ENCODE results near the gene MROH7. TPM values are rescaled to one million over a fixed set of nuclear protein-coding genes. Genes with fewer than 3 reads are reported as not detected.

The MROH7 gene
- total RNA-seq, 1 experiment from 2014 or later, result not detected

- no TSS peak for BruUV-seq (replicated peaks)
- H3K4me3 ChIP-seq, result no peak overlapping the region
- H3K4me1 ChIP-seq (replicated peaks; ENCODE audit: insufficient read depth), result no peaks in the 10 kb centered on the region
- peaks cover 59% of the 10 kb centered on the region for H3K27me3 ChIP-seq (ENCODE audit: insufficient read depth, low read depth)
- H3K4me2 ChIP-seq, result no peak overlapping the region
- no peaks in the 10 kb centered on the region for H4K20me1 ChIP-seq (ENCODE audit: insufficient read depth)
- intact Hi-C loops (cut with micrococcal nuclease; ENCODE audit: unreplicated experiment), result no loop called here
- H3K27ac ChIP-seq, result no peak overlapping the region
- H3K79me2 ChIP-seq (ENCODE audit: low read depth), result no peaks in the 10 kb centered on the region
- no peak for TF ChIP-seq EZH2 (IDR thresholded peaks at IDR 0.05; ENCODE audit: low read depth)
- no peak for TF ChIP-seq CTCF (conservative IDR thresholded peaks at IDR 0.05)
- ChIA-PET POLR2A (ENCODE audit: unreplicated experiment) (no interaction called here), CTCF (no interaction called here)
- no peaks in the 10 kb centered on the region for H3K9me3 ChIP-seq (ENCODE audit: insufficient read depth, low read depth)
- no peak for DNase-seq
- no peaks in the 10 kb centered on the region for H3K36me3 ChIP-seq (ENCODE audit: low read depth)
- no peak overlapping the region for H2AFZ ChIP-seq
- H3K9me2 ChIP-seq (ENCODE audit: insufficient read depth), result no peaks in the 10 kb centered on the region
- H3F3A ChIP-seq (ENCODE audit: insufficient read depth, low read depth), result no peaks in the 10 kb centered on the region
Measured at GRCh38 chr1:54701996-54702395, 60.4 kb downstream of the MROH7 start.

GRCh38 chr1:54703471-54703870 lies 61.9 kb downstream of the MROH7 start:
- Histone ChIP-seq H3K4me3 (no peak overlapping the region), H3K36me3 (ENCODE audit: low read depth) (no peaks in the 10 kb centered on the region), H3K27ac (no peak overlapping the region), H3K27me3 (ENCODE audit: insufficient read depth, low read depth) (peaks cover 58% of the 10 kb centered on the region), H2AFZ (no peak overlapping the region), H3K9me2 (ENCODE audit: insufficient read depth) (no peaks in the 10 kb centered on the region), H4K20me1 (ENCODE audit: insufficient read depth) (no peaks in the 10 kb centered on the region), H3K4me1 (replicated peaks; ENCODE audit: insufficient read depth) (no peaks in the 10 kb centered on the region), H3K4me2 (no peak overlapping the region), H3F3A (ENCODE audit: insufficient read depth, low read depth) (no peaks in the 10 kb centered on the region), H3K9me3 (ENCODE audit: insufficient read depth, low read depth) (no peaks in the 10 kb centered on the region), H3K79me2 (ENCODE audit: low read depth) (no peaks in the 10 kb centered on the region)
- TF ChIP-seq EZH2 (IDR thresholded peaks at IDR 0.05; ENCODE audit: low read depth), result no peak
- intact Hi-C loops (cut with micrococcal nuclease; ENCODE audit: unreplicated experiment), result no loop called here
- BruUV-seq (replicated peaks), result no TSS peak
- CTCF ChIA-PET, result no interaction called here
- POLR2A ChIA-PET (ENCODE audit: unreplicated experiment), result no interaction called here
- DNase-seq, result no peak

- Histone ChIP-seq H3K36me3 (ENCODE audit: low read depth) (no peaks in the 10 kb centered on the region), H3K27me3 (ENCODE audit: insufficient read depth, low read depth) (peaks cover 61% of the 10 kb centered on the region), H3K4me2 (no peak overlapping the region), H3K79me2 (ENCODE audit: low read depth) (no peaks in the 10 kb centered on the region), H3K27ac (no peak overlapping the region), H3K4me1 (replicated peaks; ENCODE audit: insufficient read depth) (no peaks in the 10 kb centered on the region), H3K9me3 (ENCODE audit: insufficient read depth, low read depth) (no peaks in the 10 kb centered on the region), H3K9me2 (ENCODE audit: insufficient read depth) (no peaks in the 10 kb centered on the region), H4K20me1 (ENCODE audit: insufficient read depth) (no peaks in the 10 kb centered on the region), H3F3A (ENCODE audit: insufficient read depth, low read depth) (no peaks in the 10 kb centered on the region), H3K4me3 (no peak overlapping the region), H2AFZ (no peak overlapping the region)
- TF ChIP-seq CTCF (conservative IDR thresholded peaks at IDR 0.05) (no peak), EZH2 (IDR thresholded peaks at IDR 0.05; ENCODE audit: low read depth) (no peak)
- POLR2A ChIA-PET (ENCODE audit: unreplicated experiment), result no interaction called here
- intact Hi-C loops (cut with micrococcal nuclease; ENCODE audit: unreplicated experiment), result no loop called here
- no peak for DNase-seq
- BruUV-seq (replicated peaks), result no TSS peak
- CTCF ChIA-PET, result no interaction called here
Measured at GRCh38 chr1:54705153-54705552, 63.6 kb downstream of the MROH7 start.

GRCh38 chr1:54706419-54706818 lies 64.8 kb downstream of the MROH7 start:
- H3K9me3 ChIP-seq (ENCODE audit: insufficient read depth, low read depth), result no peaks in the 10 kb centered on the region
- ChIA-PET POLR2A (ENCODE audit: unreplicated experiment) (no interaction called here), CTCF (no interaction called here)

More at GRCh38 chr1:54706419-54706818, 64.8 kb downstream of the MROH7 start:
- H3K4me1 ChIP-seq (replicated peaks; ENCODE audit: insufficient read depth), result no peaks in the 10 kb centered on the region
- no peaks in the 10 kb centered on the region for H4K20me1 ChIP-seq (ENCODE audit: insufficient read depth)
- no peaks in the 10 kb centered on the region for H3K9me2 ChIP-seq (ENCODE audit: insufficient read depth)
- H3K4me3 ChIP-seq, result no peak overlapping the region
- no TSS peak for BruUV-seq (replicated peaks)
- no peak overlapping the region for H2AFZ ChIP-seq
- peaks cover 59% of the 10 kb centered on the region for H3K27me3 ChIP-seq (ENCODE audit: insufficient read depth, low read depth)
- DNase-seq, result no peak
- no peaks in the 10 kb centered on the region for H3K79me2 ChIP-seq (ENCODE audit: low read depth)
- H3F3A ChIP-seq (ENCODE audit: insufficient read depth, low read depth), result no peaks in the 10 kb centered on the region
- intact Hi-C loops (cut with micrococcal nuclease; ENCODE audit: unreplicated experiment), result no loop called here
- H3K36me3 ChIP-seq (ENCODE audit: low read depth), result no peaks in the 10 kb centered on the region
- TF ChIP-seq EZH2 (IDR thresholded peaks at IDR 0.05; ENCODE audit: low read depth), result no peak
- no peak for TF ChIP-seq CTCF (conservative IDR thresholded peaks at IDR 0.05)
- H3K4me2 ChIP-seq, result no peak overlapping the region
- no peak overlapping the region for H3K27ac ChIP-seq

Data from PC-9 (cell line).